ENCODE results near the gene RUNX1. TPM values are rescaled to one million over a fixed set of nuclear protein-coding genes. Genes with fewer than 3 reads are reported as not detected.

Gene RUNX1
- total RNA-seq, 1 experiment from 2014 or later: 13.8 TPM

GRCh38 chr21:34791776-34792503 is 257.2 kb downstream of the RUNX1 start:
- DNase-seq (ENCODE audit: low read depth): no peak

DNA sequence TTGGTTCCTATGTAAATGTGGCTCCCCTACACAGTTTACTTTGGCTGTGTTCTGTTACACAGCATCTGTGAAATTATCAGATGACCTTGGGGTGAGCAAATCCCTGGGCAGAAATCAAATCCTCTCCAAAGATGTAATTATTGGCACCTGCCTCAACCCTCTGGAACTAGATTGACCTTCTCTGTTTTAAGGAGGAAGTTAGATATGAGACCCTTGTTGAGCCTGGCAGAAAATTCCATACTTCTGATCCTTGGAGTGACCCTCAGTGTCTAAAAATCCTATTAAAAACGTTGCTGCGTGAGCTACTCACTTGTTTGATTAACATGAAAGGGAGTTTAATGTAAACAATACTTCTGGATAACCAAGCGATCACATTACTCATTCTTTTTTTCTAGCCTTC is 258.3 kb downstream of the RUNX1 start:
- no peak for DNase-seq (ENCODE audit: low read depth)

DNA sequence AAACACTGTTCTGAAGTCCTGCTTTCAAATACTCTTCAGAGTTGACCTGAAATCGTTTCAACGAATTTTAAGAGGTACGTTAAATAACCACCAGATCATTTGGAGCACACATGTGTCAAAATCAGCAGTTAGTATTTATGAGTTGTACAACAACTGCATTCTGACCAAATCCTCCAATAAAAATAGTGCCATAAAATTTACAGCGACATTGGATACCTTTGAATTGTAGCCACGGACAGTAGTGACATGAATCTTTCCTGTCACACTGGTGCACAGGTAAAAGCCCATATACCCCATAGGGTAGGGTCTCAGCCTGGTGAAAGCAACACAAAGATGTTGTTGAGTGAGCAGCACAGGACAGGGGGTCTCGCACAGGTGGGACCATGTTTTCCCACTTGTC is 258.8 kb downstream of the RUNX1 start:
- no peak for DNase-seq (ENCODE audit: low read depth)

DNA sequence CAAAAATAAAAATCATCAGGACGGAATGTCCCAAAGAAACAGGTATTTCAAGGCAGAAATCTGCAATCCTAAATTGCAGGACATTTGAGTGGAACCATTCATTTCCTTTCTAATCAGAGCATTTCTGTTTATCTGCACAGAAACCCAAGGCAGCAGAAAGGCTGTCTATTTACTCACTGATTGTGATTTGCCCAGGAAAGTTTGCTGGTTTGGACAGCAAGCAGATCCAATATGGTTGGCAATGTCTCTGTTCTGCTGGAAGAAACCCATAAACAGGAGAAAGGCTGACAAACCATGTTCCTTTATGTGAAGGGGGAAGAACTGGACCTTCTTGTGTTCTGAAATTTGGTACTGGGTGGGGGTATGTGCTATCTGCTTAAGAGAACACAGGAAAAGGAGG is 260.2 kb downstream of the RUNX1 start:
- DNase-seq (ENCODE audit: low read depth): no peak

GRCh38 chr21:34783815-34784214 is 265.3 kb downstream of the RUNX1 start:
- no peak for DNase-seq (ENCODE audit: low read depth)

DNA sequence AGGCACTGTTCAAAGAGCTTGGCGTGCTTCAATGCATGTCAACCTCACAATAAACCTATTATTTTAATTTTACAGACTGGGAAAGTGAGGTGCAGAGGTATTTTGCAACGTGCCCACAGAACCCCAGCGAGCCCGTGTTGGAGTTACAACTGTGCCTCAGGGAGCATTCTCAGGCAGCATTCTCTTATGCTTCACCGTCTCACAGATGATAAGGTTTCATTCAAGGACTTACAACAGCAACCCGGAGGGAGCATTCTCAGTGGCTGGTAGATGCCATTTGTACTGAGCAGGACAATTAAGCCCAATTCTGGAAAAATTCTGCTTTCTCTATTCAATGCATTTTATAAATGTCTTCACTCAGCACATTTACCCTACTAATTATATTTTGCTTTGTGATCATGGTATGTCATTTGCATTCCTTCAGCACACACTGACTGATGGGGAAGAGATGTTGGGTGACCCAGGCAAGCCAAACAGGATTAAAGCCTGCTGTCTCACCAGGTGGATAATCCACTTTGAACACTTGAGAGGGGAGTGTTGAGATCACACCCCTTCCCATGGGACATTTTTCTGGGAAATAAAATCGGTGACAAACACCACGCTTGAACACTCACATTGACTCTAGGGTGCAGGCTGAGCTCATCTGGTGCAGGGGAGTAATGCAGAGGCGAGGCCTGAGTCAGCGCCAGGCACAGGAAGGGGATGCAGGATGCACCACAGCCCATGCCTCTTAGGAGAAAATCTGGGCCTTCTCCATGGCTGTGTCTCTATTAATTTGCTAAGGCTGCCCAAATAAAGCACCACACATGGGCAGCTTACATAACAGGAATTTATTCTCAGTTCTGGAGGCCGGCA is 266.4 kb downstream of the RUNX1 start:
- DNase-seq (ENCODE audit: low read depth): no peak

- no peak for DNase-seq (ENCODE audit: low read depth)
Measured at GRCh38 chr21:34781526-34781925, 267.6 kb downstream of the RUNX1 start.

DNA sequence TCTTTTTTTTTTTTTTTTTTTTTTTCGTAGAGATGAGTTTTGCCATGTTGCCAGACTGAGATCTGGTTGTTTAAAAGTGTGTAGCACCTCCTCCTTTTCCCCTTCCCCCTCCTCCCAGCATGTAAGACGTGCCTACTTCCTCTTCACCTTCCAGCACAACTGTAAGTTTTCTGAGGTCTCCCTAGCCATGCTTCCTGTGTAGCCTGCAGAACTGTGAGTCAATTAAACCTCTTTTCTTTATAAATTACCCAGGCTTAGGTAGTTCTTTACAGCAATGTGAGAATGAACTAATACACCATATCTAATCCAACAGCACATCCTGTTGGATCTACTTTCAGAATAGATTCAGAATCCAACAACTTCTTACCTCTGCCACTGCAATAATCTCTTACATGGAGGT is 269.2 kb downstream of the RUNX1 start:
- DNase-seq (ENCODE audit: low read depth): no peak

DNA sequence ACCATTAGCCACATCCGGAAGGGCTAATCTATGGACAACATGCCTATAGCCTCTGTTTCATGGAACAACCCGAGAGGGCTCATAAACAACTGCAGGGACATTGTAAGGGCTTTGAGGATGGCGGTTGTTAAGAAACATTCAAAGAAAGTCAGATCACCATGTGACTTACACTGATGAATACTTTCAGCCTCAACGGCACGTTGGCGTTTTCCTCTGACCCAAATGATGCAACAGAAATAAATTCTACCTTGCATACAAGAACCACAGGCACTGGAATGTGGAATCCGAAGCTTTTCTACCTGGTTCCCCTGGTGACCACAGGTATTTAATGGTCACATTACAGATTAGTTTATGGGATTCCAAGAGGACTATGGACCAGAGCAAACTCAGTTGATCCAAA is 273.3 kb downstream of the RUNX1 start:
- peak; percentile 65 for DNase-seq (ENCODE audit: low read depth)

DNA sequence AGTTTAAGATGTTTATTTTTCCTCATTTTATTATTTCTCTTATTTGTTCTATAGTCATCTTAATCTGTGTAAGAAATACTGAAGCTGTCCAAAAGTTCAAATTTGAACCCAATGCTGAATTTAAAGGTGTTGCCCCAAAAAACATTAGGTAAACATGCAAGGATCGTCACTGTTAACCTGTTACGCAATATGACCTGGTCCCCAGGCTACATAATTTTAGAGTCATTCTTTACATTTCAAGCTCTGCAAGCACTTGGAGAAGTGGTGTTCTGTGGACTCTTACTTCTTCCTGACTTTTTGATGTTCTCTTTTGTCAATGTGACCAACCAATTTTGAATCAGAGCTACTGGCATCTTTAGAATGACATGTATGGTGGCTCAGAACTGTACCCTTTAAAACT is 274.4 kb downstream of the RUNX1 start:
- no peak for DNase-seq (ENCODE audit: low read depth)

DNA sequence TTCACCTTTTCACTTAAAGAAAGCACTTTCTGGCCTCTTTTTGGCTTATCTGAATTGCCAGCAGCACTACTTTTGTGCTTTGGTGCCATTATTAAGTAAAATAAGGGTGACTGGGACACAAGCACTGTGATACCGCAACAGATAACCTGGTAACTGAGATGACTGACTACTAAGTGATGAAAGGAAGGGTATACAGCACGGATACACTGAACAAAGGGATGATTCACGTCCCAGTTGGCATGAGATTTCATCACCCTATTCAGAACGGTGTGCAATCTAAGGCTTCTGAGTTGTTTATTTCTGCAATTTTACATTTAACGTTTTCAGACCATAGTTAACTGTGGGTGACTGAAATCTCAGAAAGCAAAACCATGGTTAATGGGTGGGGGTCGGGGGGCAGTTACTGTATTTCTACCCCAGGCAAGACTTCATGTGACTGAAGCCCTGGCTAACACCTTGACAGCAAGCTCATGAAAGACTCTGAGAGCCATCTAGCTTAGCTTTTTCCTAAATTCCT is 277.5 kb downstream of the RUNX1 start:
- DNase-seq (ENCODE audit: low read depth): peak; percentile 90

DNA sequence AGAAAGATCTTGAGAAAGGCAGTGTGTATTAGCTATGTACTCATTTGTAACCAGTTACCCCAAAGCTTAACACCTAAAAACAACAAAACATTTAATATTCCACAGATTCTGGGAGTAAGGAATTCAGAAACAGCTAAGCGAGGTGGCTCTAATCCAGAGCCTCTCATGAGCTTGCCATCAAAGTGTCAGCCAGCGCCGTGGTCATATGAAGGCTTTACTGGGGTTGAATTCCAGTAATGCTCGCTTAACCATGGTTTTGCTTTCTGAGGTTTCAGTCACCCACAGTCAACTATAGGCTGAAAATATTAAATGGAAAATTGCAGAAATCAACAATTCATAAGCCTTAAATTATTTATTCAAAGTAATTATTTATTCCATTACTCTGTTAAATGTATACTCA is 278.5 kb downstream of the RUNX1 start:
- DNase-seq (ENCODE audit: low read depth): no peak

GRCh38 chr21:34768326-34768725 is 280.8 kb downstream of the RUNX1 start:
- DNase-seq (ENCODE audit: low read depth): no peak

- DNase-seq (ENCODE audit: low read depth): peak; percentile 61
Measured at GRCh38 chr21:34766862-34767261, 282.2 kb downstream of the RUNX1 start.

GRCh38 chr21:34765619-34766018 is 283.5 kb downstream of the RUNX1 start:
- no peak for DNase-seq (ENCODE audit: low read depth)

DNA sequence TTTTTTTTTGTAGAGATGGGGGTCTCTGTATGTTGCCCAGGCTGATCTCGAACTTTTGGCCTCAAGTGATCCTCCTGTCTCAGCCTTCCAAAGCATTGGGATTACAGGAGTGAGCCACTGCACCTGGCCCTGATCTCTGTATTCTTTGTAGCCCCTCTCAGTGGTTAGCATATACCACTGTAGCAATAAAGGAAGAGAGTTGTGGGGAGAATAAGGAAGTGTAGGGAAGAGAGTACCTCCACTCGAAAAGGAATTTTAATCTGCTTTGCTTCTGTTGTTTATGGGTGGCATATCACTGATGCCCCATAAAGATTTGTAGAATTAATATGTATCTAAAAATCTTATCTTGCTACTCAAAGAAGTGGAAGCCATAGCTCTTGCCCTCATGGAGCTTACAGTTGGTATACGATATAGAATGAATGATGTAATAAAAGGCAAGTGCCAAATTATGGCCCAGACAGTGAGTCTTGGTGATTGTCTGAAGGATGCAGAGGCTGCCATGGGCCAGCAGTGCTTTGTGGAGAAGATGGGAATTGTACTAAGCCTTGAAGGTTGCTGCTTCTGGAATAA is 284.3 kb downstream of the RUNX1 start:
- DNase-seq (ENCODE audit: low read depth): no peak

GRCh38 chr21:34762786-34763185 is 286.3 kb downstream of the RUNX1 start:
- DNase-seq (ENCODE audit: low read depth): peak; percentile 43

- DNase-seq (ENCODE audit: low read depth): peak; percentile 67
Measured at GRCh38 chr21:34761758-34762330, 287.3 kb downstream of the RUNX1 start.

GRCh38 chr21:34754690-34755647 is 294.1 kb downstream of the RUNX1 start:
- DNase-seq (ENCODE audit: low read depth): no peak

- no peak for DNase-seq (ENCODE audit: low read depth)
Measured at GRCh38 chr21:34748862-34749261, 300.2 kb downstream of the RUNX1 start.

Measured in M059J (cell line).